HepG2 (cell line): ENCODE measurements around the gene KCNQ5.

Experiments used
- SNRNP70 ChIP-seq: fragments of 200-400 bp; formaldehyde crosslinking; IDR thresholded peaks from 2 replicates; pipeline ENCODE4 v1.6.1; 2017; ENCODE audit warnings: mild to moderate bottlenecking, low read depth, low read length, moderate library complexity
- TBX3 ChIP-seq: fragments of 450-650 bp; IDR thresholded peaks from 2 replicates; pipeline ENCODE4 v1.6.1; 2017; ENCODE audit warnings: antibody characterized with exemption, mild to moderate bottlenecking, inconsistent platforms, borderline replicate concordance

- TF ChIP-seq TBX3 (no peak), SNRNP70 (no peak)
These were observed 328.4 kb downstream of the KCNQ5 start for GRCh38 chr6:72950114-72950860.
